Measurements from ENCODE around the gene ANKRD6.

GRCh38 chr6:89398762-89399525, 34.0 kb upstream of the ANKRD6 start:
- TF ChIP-seq GATA2 (IDR thresholded peaks at IDR 0.05; ENCODE audit: low read depth, low read length) (no peak), GATA3 (IDR thresholded peaks at IDR 0.05; ENCODE audit: low read depth, low read length) (no peak)

Data from SH-SY5Y (cell line).